OCI-LY7 (cell line): ENCODE measurements around the gene GAP43. TPM values are rescaled to one million over a fixed set of nuclear protein-coding genes. Genes with fewer than 3 reads are reported as not detected.

Experiments used
- BruUV-seq: library from RNA; stranded (reverse); fragments of 400-500 nt; replicated peaks from 2 replicates; lab custom pipeline; 2021; lab: Mats Ljungman, UMichigan
- CTCF ChIA-PET: fragments of 300-600 bp; sonication (Branson Sonifier 250); formaldehyde crosslinking; loops from one replicate; lab custom pipeline; 2022; ENCODE audit warnings: antibody characterized with exemption; ENCODE audit not compliant: unreplicated experiment; lab: Charles Lee
- POLR2A ChIA-PET: fragments of 300-600 bp; sonication (Branson Sonifier 250); formaldehyde crosslinking; loops from one replicate; lab custom pipeline; 2022; ENCODE audit warnings: antibody characterized with exemption; lab: Charles Lee
- DNase-seq: peaks from one replicate; pipeline ENCODE4 v3.0.0-alpha.2; 2015; ENCODE audit warnings: low spot score
- H2AFZ ChIP-seq: fragments of 200-600 bp; sonication (generic), shearing (Covaris generic); 2 replicates; pipeline ENCODE4 v1.6.1; 2014; ENCODE audit warnings: mild to moderate bottlenecking, antibody characterized with exemption, low read length, moderate library complexity
- H3K27ac ChIP-seq: fragments of 200-600 bp; sonication (generic); 2 replicates; pipeline ENCODE4 v1.5.1; 2014; ENCODE audit warnings: mixed run types, low read depth, mild to moderate bottlenecking, moderate library complexity, low read length, inconsistent platforms; ENCODE audit not compliant: poor library complexity, severe bottlenecking
- H3K36me3 ChIP-seq: fragments of 200-600 bp; sonication (generic); 2 replicates; pipeline ENCODE4 v1.6.1; 2014; ENCODE audit warnings: mild to moderate bottlenecking, antibody characterized with exemption, low read length, moderate library complexity, mixed read lengths; ENCODE audit not compliant: insufficient read depth
- H3K4me1 ChIP-seq: fragments of 200-600 bp; sonication (generic); 2 replicates; pipeline ENCODE4 v1.5.1; 2014; ENCODE audit warnings: mild to moderate bottlenecking, low read length; ENCODE audit not compliant: insufficient read depth, poor library complexity, severe bottlenecking
- H3K4me2 ChIP-seq: fragments of 200-600 bp; sonication (generic); 2 replicates; pipeline ENCODE4 v1.6.1; 2014; ENCODE audit warnings: mild to moderate bottlenecking, low read length
- H3K4me3 ChIP-seq: fragments of 200-600 bp; sonication (generic); 2 replicates; pipeline ENCODE4 v1.5.1; 2014; ENCODE audit warnings: mild to moderate bottlenecking, low read depth, low read length; ENCODE audit not compliant: poor library complexity, severe bottlenecking
- H3K79me2 ChIP-seq: fragments of 200-600 bp; sonication (generic); 2 replicates; pipeline ENCODE4 v1.6.1; 2016; ENCODE audit warnings: low read depth, mild to moderate bottlenecking, low read length, moderate library complexity, mixed read lengths; ENCODE audit not compliant: insufficient read depth
- H3K9me2 ChIP-seq: fragments of 200-600 bp; sonication (generic); 2 replicates; pipeline ENCODE4 v1.6.1; 2016; ENCODE audit warnings: mild to moderate bottlenecking, low read length, mixed read lengths; ENCODE audit not compliant: insufficient read depth
- H3K9me3 ChIP-seq: fragments of 200-600 bp; sonication (generic); 2 replicates; pipeline ENCODE4 v1.6.1; 2014; ENCODE audit warnings: mild to moderate bottlenecking, mixed run types, low read length, mixed read lengths
- H4K20me1 ChIP-seq: fragments of 200-600 bp; sonication (generic); 2 replicates; pipeline ENCODE4 v1.6.1; 2014; ENCODE audit warnings: mild to moderate bottlenecking, antibody characterized with exemption, low read length, moderate library complexity, mixed read lengths; ENCODE audit not compliant: insufficient read depth
- CTCF ChIP-seq: fragments of 200-600 bp; sonication (generic); conservative IDR thresholded peaks from 2 replicates; pipeline ENCODE4 v1.5.1; 2014; ENCODE audit warnings: mild to moderate bottlenecking, antibody characterized with exemption, low read length, moderate library complexity, mixed read lengths
- EZH2phosphoT487 ChIP-seq: fragments of 200-600 bp; sonication (generic); IDR thresholded peaks from 2 replicates; pipeline ENCODE4 v1.6.1; 2018; ENCODE audit warnings: low read depth, borderline replicate concordance, mild to moderate bottlenecking, mixed run types, antibody characterized with exemption, low read length, moderate library complexity, mixed read lengths
- intact Hi-C: fragments of 100-400 bp; cut with micrococcal nuclease; formaldehyde crosslinking; loops from one replicate; pipeline ENCODE4 v1.10.0; 2022; ENCODE audit not compliant: unreplicated experiment
- total RNA-seq, 2 experiments: library from RNA; depleted of rRNA in 1 of 2; stranded (reverse); fragments of >200 nt in 1 of 2; shearing (Covaris generic) in 1 of 2; gene quantifications; 2 replicates each; pipeline ENCODE4 v1.2.3, GENCODE V29; 2014 to 2022

GAP43 gene
- total RNA-seq, 2 experiments from 2014 or later = not detected

GRCh38 chr3:115666920-115667737 is 43.8 kb downstream of the GAP43 start:
- Histone ChIP-seq H3K4me2 (no peak overlapping the region), H4K20me1 (no peaks in the 10 kb centered on the region), H3K9me2 (no peaks in the 10 kb centered on the region), H3K4me1 (no peaks in the 10 kb centered on the region), H3K36me3 (no peaks in the 10 kb centered on the region), H3K79me2 (no peaks in the 10 kb centered on the region), H3K9me3 (no peaks in the 10 kb centered on the region), H2AFZ (no peak overlapping the region), H3K4me3 (no peak overlapping the region), H3K27ac (no peak overlapping the region)
- intact Hi-C loops = no loop called here
- ChIA-PET CTCF (no interaction called here), POLR2A (interaction anchor here (0.6 kb wide), 1 partner anchor 63 kb away, joined by 3 read pairs; no protein-coding TSS in a partner anchor)
- no peak for TF ChIP-seq CTCF
- no peak for TF ChIP-seq EZH2phosphoT487
- no TSS peak for BruUV-seq
- DNase-seq = no peak

- Histone ChIP-seq H3K4me2 (no peak overlapping the region), H3K9me2 (no peaks in the 10 kb centered on the region), H3K4me1 (no peaks in the 10 kb centered on the region), H3K36me3 (no peaks in the 10 kb centered on the region), H3K79me2 (no peaks in the 10 kb centered on the region), H4K20me1 (no peaks in the 10 kb centered on the region), H3K27ac (no peak overlapping the region), H3K9me3 (no peaks in the 10 kb centered on the region), H2AFZ (no peak overlapping the region), H3K4me3 (no peak overlapping the region)
- intact Hi-C loops = no loop called here
- CTCF ChIA-PET = no interaction called here
- no TSS peak for BruUV-seq
- TF ChIP-seq EZH2phosphoT487 = no peak
- no peak for TF ChIP-seq CTCF
- POLR2A ChIA-PET = no interaction called here
- no peak for DNase-seq
These were observed 44.4 kb downstream of the GAP43 start for GRCh38 chr3:115667738-115668065.

GRCh38 chr3:115670911-115671310 is 47.6 kb downstream of the GAP43 start:
- Histone ChIP-seq H3K9me2 (no peaks in the 10 kb centered on the region), H2AFZ (no peak overlapping the region), H4K20me1 (no peaks in the 10 kb centered on the region), H3K4me1 (no peaks in the 10 kb centered on the region), H3K27ac (no peak overlapping the region), H3K36me3 (no peaks in the 10 kb centered on the region), H3K9me3 (no peaks in the 10 kb centered on the region), H3K4me2 (no peak overlapping the region), H3K79me2 (no peaks in the 10 kb centered on the region), H3K4me3 (no peak overlapping the region)
- ChIA-PET CTCF (no interaction called here), POLR2A (interaction anchor here (0.8 kb wide), 1 partner anchor 13 kb away, joined by 3 read pairs; no protein-coding TSS in a partner anchor)
- BruUV-seq = no TSS peak
- intact Hi-C loops = no loop called here
- DNase-seq = no peak
- TF ChIP-seq EZH2phosphoT487 (no peak), CTCF (no peak)
